ENCODE data around the gene SLC25A22.
A peak's percentile ranks its signal among the peaks of the same experiment; 100 is the strongest.

SLC25A22 gene

DNA sequence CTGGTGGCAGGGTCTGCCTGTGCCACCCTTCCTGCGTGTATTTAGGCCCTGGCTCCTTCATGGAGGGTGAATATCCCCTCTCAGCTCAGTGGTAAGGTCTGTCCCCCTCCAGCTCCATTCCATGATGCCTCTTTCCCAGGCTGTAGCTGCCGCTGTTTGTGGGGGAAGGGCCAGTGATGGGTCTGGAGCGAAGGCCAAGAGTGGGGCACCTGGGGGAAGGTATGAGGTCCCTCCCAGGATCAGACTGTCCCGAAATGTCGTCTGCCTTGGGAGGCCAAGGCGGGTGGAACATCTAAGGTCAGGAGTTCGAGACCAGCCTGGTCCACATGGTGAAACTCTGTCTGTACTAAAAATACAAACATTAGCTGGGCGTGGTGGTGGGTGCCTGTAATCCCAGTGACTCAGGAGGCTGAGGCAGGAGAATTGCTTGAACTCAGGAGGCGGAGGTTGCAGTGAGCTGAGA, 35.8 kb upstream of the SLC25A22 start:
- DNase-seq: no peak

DNA sequence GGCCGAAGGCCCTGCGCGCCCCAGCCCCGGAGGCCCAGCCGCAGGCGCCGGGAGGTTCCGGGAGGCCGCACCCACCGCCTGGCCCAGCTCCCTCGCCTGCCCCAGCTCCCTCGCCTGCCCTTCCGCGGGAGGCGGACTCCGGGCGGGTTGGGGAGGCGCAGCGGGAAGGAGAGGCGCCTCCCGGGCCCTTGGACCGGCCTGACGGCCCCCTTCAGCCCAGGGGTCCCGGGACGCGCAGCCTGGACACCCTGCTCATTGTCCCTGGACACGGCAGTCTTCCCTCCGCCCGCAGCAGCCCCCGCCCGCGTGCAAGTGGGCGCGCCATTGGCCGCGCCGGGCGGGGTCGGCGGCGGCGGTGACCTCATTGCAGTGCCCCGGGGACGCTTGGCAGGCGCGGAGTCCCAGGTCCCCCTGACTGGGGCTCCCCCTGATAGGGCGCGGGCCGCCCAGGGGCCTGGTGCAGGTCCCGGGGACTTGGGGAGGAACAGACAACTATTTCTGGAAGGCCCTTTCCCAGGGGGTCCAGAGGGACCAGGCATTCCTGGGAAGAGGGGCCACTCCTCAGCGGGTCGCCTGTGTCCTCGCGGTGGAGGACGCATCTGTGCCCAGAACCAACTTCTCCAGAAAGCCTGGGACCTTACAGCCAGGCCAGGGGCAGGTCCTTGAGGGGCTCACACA, 35.2 kb upstream of the SLC25A22 start:
- DNase-seq: no peak

DNA sequence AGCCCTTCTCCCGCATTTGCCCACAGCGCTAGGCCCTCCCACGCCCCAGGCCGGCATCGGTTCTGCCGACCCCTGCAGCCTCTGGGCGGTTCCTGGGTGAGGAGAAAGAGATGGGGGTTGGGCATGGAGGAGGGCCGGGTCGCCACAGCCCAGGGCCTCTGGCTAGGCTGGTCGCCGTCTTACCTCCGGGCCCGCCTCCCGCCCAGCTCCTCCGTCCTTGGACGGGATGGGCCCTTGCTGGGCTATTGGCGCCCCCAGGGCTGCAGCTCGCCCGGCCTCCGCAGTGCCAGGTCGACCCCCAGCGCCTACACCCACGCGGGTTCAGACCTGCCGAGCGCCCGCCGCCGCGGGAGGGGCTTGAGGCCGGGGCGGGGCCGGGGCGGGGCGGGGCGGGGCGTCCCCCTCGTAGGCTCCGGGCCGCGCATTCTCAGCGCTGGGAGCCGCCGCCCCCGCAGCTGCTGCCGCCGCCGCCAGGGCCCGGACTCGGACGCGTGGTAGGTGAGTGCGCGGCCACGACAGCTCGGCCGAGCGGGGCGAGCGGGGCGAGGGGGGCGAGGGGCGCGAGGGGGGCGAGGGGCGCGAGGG, 34.5 kb upstream of the SLC25A22 start, which contains the start of gene CD151:
CD151 (plus strand) TSS at position 424 of the 585 bp plus-strand sequence. CDS start 3,118 bp downstream, outside the sequence.
- DNase-seq: no peak

DNA sequence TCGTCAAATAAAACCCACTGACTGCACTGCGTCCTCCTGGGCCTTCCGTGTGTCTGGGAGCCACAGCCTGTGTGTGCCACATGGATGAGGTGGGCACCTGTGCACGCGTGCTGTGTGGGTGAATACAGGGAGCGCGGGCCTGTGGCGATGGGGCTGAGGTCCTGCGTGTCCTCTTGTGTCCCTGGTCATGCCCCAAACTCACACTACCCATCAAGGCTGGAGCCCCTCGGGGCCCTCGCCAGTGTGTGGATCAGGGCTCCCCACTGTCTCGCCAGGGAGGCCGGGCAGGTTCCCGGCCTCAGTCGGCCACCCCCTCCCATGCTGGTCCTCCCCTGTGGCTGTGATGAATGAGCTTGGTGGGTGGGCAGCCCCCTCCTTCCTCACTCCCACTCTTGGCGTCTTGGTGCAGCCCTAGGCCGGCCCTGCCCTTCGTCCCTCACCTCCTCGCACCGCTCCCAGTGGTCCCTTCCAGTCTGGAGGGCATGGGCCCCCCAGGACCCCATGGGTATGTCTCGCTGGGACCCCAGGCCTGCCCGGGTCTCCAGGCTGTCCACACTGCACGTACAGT, 34.0 kb upstream of the SLC25A22 start:
- no peak for DNase-seq

DNA sequence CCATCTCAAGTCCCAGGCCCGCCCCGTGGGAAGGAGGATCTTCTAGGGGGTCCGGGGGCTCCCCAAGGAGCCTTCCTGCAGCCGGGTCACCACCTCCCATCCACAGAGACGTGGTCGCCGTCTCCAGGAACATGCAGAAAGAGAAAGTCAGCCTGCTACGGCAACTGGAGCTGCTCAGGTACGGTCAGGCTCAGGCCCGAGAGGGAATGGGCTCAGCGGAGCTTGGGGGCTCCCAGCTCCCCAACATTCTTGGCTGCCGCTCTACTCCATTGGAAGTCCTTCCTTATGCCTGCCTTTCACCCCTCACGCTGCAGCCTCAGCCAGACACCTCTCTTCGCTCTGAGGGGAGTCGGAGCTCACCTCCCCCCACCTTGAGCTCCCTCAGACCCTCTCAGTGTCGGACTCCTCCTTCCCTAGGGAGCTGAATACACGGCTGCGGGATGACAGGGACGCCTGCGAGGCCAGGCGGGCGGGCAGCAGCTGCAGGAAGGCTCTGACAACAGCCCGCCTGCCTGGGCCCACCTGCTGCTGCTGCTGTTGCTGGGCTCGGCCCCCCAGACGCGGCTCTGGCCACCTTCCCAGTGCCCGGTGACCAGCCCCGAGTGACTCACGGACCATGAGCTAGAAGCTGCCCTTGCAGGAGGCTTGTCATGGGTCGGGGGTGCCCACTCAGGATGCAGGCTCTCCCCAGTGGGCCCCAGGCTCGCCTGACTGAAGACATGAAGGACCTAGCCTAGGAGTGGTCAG, 33.2 kb upstream of the SLC25A22 start:
- no peak for DNase-seq

DNA sequence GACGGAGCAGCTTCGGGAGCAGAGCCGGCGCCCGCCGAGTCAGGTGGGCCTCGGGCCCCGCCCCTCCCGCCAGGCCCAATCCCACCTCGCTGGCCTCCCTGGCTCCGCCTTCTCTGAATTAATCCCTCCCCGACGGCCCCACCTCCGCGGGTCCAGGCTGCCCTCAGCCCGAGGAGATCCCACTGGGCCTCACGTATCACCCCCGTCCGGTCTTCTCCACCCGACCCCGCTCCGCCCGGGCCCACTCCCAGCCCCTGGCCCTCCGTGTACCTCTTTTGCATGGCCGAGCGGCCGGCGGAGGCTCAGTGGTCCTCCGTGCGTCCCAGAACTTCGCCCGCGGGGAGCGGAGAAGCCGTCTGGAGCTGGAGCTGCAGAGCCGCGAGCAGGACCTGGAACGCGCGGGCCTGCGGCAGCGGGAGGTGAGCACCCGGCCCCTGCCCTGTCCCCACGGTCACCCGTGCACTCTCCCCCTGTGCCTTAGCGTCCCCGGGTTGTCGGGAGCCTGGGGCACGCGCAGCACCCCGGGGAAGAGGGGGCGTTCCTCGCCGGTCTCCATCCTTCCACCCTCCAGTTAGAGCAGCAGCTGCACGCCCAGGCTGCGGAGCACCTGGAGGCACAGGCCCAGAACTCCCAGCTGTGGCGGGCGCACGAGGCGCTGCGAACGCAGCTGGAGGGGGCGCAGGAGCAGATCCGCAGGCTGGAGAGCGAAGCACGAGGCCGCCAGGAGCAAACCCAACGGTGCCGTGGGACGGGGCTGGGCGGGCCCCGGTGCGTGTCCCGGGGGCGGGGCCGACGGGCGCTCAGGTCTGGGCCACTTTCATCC, 32.4 kb upstream of the SLC25A22 start:
- peak; percentile 54 for DNase-seq

DNA sequence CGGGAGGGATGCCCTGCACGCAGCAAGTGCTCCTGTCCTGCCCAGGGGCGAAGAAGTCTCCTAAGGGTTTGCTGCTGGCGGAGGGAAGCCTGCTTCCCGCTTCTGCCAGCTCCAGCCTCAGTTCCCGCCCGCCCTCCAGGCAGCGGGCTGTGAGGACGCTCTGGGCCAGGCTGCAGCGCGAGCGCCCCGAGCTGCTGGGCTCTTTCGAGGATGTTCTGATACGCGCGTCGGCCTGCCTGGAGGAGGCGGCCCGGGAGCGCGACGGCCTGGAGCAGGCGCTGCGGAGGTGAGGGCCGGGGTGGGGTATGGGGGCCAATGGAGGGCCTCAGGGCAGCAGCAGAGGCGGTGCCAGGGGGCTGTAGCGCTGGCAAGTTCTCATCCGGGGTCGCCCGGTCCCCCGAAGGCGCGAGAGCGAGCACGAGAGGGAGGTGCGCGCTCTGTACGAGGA, 31.8 kb upstream of the SLC25A22 start:
- DNase-seq: no peak

DNA sequence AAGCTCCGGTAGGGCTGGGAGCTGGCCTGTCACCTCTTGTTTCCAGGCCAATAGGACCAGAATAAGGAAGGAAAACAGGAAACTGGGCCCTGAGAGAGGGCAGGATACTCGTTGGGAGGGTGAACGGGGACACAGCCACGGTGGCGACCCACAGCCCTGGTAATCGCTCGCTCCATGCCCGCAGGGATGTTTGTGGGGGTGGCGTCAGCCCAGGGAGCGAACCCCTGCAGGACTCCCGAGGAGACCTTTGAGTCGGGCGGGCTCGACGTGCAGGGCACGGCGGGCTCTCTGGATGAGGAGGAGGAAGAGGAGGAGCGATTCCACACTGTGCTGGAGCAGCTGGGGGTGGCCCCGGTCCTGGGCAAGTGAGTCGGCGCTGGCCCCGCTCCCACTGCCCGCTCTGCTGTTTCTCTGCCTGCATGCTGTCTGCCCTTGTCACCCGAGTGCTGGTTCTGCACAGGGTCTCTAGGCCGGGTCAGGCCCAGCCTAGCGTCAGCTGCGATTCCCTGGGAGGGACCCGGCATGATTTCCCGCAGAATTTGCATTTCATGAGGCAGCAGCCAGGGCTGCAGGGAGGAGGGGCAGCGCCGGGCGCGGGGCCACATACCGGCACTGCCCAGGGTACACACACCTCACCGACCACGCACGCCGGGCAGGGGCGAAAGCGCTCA, 31.2 kb upstream of the SLC25A22 start:
- DNase-seq: no peak

DNA sequence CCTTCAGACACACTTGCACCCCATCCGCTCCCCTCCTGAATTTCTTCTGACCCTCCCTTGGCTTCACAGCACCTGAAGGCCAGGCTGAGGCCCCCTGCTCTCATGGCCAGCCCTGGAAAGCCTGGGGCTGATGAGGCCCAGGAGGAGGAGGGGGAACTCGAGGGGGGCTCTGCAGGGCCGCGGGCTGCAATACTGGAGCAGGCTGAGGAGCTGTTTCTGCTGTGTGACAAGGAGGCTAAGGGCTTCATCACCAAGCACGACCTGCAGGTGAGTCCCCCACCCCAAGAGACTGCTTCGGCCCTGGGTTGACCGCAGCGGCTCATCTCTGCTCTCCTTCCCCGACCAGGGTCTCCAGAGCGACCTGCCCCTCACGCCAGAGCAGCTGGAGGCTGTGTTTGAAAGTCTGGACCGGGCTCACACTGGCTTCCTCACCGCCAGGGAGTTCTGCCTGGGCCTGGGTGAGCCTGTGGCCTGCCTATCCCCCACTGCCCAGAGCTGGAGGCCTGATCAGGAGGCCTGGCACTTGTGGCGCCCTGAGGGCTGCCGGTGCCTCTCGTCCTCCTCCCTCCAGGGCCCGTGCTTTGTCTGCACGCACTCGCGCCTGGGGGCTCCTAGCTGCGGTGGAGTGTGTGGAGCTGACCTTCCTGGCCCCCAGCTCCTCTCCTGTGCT, 30.6 kb upstream of the SLC25A22 start:
- DNase-seq: no peak

DNA sequence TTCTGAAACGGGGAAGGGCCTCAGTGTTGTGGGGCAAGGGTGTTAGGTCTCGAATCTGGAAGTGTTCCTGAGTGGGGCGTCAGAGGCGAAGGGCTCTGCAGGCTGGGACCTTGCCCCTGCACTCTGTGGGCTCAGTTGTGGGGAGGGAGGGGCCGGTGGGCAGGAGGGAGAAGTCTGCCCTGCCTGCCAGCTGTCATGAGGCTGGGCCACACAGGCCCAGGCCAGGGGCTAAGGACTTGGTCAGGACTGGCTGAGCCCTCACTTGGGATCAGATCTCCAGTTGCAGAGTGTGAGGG, 29.8 kb upstream of the SLC25A22 start, which contains the start of gene CRACR2B:
CRACR2B (plus strand) TSS at position 23 of the 296 bp plus-strand sequence. CDS start 689 bp downstream, outside the sequence.
- no peak for DNase-seq

DNA sequence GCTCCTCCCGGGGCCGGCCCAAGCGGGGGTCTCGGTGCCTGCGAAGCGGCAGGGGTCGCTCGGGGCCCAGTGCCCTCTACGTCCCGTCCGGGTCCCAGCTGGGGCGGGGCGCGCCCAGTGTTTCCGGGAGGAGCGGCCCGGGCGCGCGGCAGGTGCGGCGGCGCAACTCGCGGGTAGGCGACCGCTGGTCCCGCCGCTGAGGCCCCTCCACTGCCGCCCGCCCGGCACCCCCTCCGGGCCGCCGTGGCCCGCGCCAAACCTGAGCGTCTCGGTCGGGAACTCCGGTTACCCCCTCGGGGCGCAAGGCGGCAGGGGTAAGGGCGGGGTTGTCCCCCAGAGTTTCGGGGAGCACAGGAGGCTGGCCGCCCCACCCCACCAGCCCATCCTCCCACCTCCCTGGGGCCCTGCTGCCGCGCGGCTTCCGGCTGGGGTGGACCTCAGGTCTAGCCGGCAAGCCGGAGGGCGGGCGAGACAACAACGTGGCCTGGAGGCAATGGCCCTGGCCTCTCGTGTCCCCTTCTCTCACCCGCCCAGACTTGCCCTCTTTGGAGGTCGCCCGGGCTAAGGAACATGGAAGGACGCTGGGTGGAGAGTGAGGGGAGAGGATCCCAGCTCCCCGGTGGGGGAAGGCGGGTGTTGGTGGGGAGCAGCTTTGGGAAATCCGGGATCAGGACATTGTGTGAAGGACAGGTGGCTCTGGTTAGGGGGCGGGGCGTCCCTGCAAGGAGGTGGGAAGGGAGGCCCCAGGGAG, 29.2 kb upstream of the SLC25A22 start:
- no peak for DNase-seq

DNA sequence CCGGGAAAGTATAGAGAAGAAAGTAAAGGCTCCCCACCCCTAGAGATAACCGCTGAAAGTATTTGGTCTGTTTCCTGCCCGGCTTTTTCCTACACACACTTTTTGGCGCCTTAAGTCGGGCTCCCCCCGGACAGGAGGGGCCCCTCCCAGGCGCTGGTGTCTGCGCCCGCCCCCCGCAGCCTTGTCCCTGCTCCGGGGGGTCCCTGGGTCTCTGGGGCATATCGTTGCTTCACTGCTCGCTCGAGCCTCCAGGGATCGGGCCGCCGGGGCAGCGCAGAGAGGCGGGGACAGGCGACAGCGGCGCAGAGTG, 28.7 kb upstream of the SLC25A22 start:
- no peak for DNase-seq

DNA sequence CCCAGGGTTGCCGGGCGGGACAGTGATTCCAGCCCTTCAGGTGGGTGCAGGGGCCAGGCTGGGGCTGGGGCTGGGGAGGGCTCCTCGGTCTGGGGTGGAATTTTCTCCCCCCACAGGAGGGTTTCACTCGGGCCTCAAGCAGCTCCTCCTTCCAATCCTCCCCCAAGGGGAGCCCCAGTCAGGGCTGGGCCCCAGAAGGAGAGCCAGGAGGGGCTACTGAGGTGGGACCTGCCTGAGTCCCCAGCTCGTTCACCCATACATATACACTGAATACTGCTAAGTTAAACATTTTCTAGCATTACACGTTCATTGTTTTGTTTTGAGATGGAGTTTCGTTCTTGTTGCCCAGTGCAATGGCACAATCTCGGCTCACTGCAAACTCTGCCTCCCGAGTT, 28.1 kb upstream of the SLC25A22 start:
- DNase-seq: no peak

DNA sequence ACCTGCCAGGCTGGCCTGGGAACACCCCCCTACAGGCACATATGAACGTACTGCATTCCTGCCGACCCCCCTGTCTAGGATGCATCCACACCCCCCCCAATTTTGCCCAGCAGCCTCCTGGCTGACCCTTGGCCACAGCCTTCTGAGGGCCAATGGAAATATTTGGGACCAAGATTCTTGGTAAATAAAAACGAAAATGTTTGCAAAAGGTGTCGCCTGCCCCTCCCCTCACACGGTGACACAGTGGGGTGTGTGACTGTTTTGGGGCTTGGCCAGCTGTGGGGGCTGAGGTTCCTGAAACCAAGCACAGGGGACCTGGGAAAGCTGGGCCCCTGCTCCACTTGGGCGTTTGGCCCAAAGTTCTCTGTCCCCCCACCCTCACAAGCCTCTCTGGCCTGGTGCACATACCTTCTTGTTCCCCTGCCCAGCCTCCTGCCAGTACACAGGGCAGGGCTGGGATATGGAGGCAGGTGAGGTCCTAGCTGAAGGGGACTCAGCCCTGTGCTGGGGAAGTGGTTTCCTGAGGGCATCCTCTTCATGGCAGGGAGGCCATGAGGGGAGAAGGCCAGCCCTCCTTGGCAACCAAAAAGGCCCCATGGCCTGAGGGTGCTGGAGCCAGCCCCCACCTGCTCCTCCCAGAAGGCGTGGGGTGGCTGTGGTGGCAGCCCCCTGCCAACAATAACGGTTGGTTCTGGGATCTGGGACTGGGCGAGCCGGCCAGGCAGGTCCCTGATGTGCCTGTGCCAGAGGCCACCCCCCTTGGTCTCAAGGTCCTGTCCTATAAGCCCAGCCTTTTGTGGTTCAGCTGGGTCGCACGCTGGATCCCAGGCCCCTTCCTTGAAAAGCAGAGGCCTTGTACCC, 27.5 kb upstream of the SLC25A22 start:
- no peak for DNase-seq

DNA sequence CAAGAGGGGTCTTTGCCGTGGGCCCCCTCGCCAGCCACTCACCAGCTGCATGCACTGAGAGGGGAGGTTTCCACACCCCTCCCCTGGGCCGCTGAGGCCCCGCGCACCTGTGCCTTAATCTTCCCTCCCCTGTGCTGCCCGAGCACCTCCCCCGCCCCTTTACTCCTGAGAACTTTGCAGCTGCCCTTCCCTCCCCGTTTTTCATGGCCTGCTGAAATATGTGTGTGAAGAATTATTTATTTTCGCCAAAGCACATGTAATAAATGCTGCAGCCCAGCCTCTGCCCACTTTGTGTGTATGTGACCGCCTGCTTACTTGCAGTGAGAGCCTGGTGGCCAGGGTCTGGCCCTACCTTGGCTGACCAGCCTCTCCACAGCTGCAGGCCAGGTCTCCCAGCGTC, 26.9 kb upstream of the SLC25A22 start:
- DNase-seq: no peak

DNA sequence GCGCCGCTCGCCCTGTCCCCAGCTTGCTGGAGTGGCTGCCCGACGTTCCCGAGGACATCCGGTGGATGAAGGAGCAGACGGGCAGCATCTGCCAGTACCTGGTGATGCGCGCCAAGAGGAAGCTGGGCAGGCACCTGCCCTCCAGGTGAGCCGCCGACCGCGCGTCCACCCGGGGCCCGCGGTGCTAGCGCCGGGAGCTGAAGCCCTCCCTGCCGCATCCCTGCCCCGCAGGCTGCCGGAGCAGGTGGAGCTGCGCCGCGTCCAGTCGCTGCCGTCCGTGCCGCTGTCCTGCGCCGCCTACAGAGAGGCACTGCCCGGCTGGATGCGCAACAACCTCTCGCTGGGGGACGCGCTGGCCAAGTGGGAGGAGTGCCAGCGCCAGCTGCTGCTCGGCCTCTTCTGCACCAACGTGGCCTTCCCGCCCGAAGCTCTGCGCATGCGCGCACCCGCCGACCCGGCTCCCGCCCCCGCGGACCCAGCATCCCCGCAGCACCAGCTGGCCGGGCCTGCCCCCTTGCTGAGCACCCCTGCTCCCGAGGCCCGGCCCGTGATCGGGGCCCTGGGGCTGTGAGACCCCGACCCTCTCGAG, 26.3 kb upstream of the SLC25A22 start:
- DNase-seq: no peak

DNA sequence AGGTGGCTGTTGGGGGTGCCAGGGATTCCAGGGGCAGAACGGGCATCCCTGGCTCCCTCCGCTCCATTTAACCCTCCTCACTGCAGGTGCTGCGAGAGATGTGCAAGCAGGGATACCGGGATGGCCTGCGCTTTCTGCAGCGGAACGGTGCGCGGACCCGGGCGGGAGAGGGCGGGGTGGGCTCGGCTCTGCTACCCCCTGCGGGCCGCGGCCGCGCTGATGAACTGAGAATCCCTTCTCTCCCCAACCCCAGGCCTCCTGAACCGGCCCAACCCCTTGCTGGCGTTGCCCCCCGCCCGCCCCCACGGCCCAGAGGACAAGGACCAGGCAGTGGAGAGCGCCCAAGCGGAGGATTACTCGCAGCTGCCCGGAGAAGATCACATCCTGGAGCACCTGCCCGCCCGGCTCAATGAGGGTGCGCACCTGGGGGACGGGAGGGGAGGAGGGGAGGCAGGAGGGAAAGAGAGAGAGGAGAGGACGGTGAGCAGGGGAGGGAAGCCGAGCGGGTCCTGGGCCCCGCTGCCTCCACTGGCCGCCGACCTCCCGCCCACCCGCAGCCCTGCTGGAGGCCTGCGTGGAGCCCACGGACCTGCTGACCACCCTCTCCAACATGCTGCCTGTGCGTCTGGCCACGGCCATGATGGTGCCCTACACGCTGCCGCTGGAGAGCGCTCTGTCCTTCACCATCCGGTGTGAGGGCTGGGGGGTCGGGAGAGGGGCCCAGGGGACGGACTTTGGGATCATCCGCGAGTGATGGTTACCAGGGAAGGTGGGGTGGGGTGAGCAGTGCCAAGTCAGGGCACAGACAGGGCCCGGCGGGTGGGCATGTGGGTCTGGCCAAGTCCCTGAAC, 25.6 kb upstream of the SLC25A22 start:
- no peak for DNase-seq

DNA sequence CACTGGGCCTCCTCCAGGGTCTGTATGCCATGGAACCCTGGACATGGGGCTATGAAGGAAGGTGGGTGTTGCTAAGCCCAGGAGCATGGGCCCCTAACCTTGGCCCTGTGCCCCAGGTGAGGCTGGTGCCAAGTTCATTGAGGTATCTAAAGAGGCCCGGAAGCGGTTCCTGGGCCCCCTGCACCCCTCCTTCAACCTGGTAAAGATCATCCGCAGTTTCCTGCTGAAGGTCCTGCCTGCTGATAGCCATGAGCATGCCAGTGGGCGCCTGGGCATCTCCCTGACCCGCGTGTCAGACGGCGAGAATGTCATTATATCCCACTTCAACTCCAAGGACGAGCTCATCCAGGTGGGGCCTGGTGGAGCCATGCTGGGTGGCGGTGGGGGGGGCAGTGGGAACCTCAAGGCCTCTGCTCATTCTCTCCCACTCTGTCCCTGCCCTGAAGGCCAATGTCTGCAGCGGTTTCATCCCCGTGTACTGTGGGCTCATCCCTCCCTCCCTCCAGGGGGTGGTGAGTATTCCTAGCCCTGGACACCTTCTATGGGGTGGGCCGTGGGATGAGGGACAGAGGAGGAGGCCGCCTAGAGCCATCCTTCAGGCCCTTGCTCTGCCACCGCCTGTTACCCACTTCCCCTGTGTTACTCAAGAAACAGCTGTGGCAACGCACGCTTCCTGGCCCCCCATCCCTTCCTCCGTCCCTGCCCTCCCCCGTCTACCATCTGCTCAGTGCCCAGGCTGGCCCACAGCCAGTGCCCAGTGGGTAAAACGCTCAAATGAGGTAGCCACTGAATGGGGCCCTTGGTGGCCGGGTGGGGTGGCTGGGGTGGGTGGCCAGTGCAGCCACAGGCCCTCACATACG, 23.7 kb upstream of the SLC25A22 start:
- DNase-seq: no peak
